A375 (cell line): Measurements from ENCODE around the gene PLEKHG1. TPM values are rescaled to one million over a fixed set of nuclear protein-coding genes. Genes with fewer than 3 reads are reported as not detected.

ENCODE experiments used
- total RNA-seq: library from RNA; depleted of rRNA; stranded (reverse); fragments of >200 nt; shearing (Covaris generic); gene quantifications from 2 replicates; pipeline ENCODE4 v1.2.3, GENCODE V29; 2014; rRNA removed

The PLEKHG1 gene
- total RNA-seq: 2.4 and 4.0 TPM in 2 replicates

GRCh38 chr6:150599199-150600009, at the start of gene PLEKHG1:
TSS of gene PLEKHG1 (plus strand) at chr6:150599885. CDS start at chr6:150733682, 133,797 bp downstream.

Other genes starting within 250 kb of the PLEKHG1 start
- 0.04 TPM in 1 of 2 replicates, not detected in the other for gene IYD, start 230.9 kb upstream of the PLEKHG1 start, total RNA-seq